ENCODE measurements around the gene C19orf18. TPM values are rescaled to one million over a fixed set of nuclear protein-coding genes. Genes with fewer than 3 reads are reported as not detected.

Gene C19orf18
- total and polyA plus RNA-seq, 12 donors: 0.54 to 20.7 (median 2.2) TPM

DNA sequence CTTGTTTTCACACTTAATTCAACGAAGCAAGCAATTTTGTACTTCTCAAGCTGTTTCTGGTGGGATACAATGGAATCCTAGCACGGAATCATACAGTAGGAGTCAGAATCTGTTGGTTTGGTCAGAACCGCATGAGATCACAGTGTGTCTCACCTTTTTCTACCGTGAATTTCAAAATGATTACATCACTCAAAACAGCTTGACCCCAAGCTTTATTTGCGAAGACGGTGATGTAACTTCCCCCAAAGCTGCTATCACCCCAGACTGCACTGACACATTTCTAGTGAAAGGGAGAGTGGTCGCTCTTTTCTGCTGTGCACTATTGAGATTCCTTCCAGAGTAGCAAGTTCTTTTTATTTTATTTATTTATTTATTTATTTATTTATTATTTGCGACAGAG is 9.6 kb downstream of the C19orf18 start:
- intact Hi-C loops (cut with DNase I): no loop called here
- Histone ChIP-seq H3K27me3 (no peaks in the 10 kb centered on the region), H3K4me3 (no peak overlapping the region), H3K9me3 (peaks cover 0 to 100% (median 63%) of the 10 kb centered on the region in 11 donors), H3K27ac (no peak overlapping the region), H3K4me1 (no peaks in the 10 kb centered on the region), H3K36me3 (peaks cover 0 to 98% (median 17%) of the 10 kb centered on the region in 9 donors)
- TF ChIP-seq, protein P1, sequence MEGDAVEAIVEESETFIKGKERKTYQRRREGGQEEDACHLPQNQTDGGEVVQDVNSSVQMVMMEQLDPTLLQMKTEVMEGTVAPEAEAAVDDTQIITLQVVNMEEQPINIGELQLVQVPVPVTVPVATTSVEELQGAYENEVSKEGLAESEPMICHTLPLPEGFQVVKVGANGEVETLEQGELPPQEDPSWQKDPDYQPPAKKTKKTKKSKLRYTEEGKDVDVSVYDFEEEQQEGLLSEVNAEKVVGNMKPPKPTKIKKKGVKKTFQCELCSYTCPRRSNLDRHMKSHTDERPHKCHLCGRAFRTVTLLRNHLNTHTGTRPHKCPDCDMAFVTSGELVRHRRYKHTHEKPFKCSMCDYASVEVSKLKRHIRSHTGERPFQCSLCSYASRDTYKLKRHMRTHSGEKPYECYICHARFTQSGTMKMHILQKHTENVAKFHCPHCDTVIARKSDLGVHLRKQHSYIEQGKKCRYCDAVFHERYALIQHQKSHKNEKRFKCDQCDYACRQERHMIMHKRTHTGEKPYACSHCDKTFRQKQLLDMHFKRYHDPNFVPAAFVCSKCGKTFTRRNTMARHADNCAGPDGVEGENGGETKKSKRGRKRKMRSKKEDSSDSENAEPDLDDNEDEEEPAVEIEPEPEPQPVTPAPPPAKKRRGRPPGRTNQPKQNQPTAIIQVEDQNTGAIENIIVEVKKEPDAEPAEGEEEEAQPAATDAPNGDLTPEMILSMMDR (IDR thresholded peaks at IDR 0.05): no peak
- WGBS, 2 donors: 83 to 93% methylated on average over 8 of the region's 8 CpGs
- ATAC-seq (no peak), DNase-seq (no peak)

- Histone ChIP-seq H3K4me1 (no peaks in the 10 kb centered on the region), H3K4me3 (no peak overlapping the region), H3K36me3 (peaks cover 0 to 83% (median 7%) of the 10 kb centered on the region in 9 donors), H3K27me3 (no peaks in the 10 kb centered on the region), H3K27ac (no peak overlapping the region), H3K9me3 (peaks cover 0 to 100% (median 48%) of the 10 kb centered on the region in 11 donors)
- intact Hi-C loops (cut with DNase I): no loop called here
- ATAC-seq (no peak), DNase-seq (no peak)
- WGBS, 2 donors: 84 to 89% methylated on average over 1 of the region's 1 CpG
- TF ChIP-seq, protein P1 (IDR thresholded peaks at IDR 0.05): no peak
Measured at GRCh38 chr19:57961785-57962184, 12.5 kb downstream of the C19orf18 start.

DNA sequence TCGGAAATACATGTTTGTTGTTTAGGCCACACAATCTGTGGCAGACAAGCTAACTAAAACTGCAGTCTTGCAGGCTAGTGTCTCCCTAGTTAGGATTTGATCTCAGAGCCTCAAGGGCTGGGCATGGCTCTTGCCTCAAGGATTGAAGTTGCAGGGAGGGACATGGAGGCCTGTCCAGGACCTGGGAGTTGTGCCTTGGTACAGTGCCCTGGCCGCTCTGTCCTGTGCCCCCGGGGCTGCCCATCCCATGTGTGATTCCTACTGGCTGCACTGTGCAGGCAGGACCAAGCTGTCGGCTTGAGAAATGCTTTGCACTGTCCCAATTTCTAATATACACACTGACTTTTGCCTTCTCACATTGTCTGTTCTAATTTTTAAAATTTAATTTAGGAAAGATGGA is 19.3 kb downstream of the C19orf18 start:
- Histone ChIP-seq H3K27ac (no peak overlapping the region), H3K9me3 (peaks cover 0 to 91% (median 3%) of the 10 kb centered on the region in 11 donors), H3K27me3 (no peaks in the 10 kb centered on the region), H3K36me3 (peaks cover 0 to 24% (median 0%) of the 10 kb centered on the region in 9 donors), H3K4me1 (no peaks in the 10 kb centered on the region), H3K4me3 (no peak overlapping the region)
- DNase-seq (no peak), ATAC-seq (no peak)
- intact Hi-C loops (cut with DNase I): no loop called here
- TF ChIP-seq, protein P1 (IDR thresholded peaks at IDR 0.05): no peak
- WGBS, 2 donors: 90 to 93% methylated on average over 4 of the region's 4 CpGs

- H3K4me3 ChIP-seq: no peak overlapping the region
- no peak overlapping the region for H3K27ac ChIP-seq
- no peak for DNase-seq
- H3K27me3 ChIP-seq: no peaks in the 10 kb centered on the region
- H3K9me3 ChIP-seq: peaks cover 0 to 75% (median 0%) of the 10 kb centered on the region in 11 donors
- WGBS, 2 donors: 92% methylated on average over 12 of the region's 12 CpGs
- H3K4me1 ChIP-seq: peaks cover 7 to 25% (median 19%) of the 10 kb centered on the region in 9 donors
- intact Hi-C loops (cut with DNase I): loop anchor here in 2 of 10 donors (5.0 to 10.0 kb wide), 2 partner anchors 53 to 205 kb away; partner anchors contain the start of genes ZNF329 (in 1 of the 2) and ZNF606 (in 1 of the 2)
- TF ChIP-seq, protein P1 (IDR thresholded peaks at IDR 0.05): no peak
- no peak for ATAC-seq
- H3K36me3 ChIP-seq: peaks cover 0 to 2% (median 0%) of the 10 kb centered on the region in 9 donors
Measured at GRCh38 chr19:57949702-57950101, 24.6 kb downstream of the C19orf18 start.

All from heart right ventricle (tissue), 16 donors.